ENCODE measurements around the gene LRP1B.
"Not testable (repeated sequence)": the region's sequence is repeated elsewhere in the genome, so short reads cannot be mapped to it uniquely, and the experiment has no call there.

LRP1B gene

DNA sequence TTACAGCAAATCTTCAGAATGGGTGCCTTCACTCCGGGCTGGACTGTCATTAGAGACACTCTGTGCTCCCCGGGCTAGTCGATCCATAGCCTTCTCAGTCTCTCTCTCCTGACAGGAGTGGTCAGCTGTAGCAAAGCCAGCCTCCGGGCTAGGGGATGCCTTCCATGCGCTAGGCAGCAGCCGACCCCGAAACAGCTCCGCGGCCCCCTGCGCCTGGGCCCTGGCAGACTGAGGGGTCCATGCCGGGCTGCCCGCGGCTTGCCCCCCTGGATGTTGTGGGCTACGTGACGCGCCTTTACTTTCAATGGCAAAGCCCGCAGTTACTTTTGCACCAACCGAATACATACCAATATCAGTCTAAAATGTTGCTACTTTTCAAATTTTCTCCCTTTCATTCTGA is 1447.2 kb downstream of the LRP1B start:
- no peak for DNase-seq (ENCODE audit: low read depth)

DNA sequence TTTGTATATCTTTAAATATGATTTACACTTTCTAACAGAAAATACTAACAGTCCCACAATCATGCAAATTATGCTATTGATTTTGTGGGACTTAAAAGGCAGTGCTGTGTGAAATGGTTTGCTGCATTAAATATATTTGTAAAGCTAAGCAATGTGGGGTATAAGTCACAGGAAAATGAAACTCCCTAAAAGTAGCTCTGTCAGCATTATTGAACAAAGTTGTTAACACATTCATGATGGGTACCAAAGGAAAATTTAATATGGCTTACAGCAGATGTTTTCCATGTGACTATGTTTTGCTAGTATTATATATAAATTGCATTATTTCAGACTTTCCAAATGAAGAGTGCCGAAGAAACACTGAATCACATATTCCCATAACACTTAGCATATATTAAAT is 1450.0 kb downstream of the LRP1B start:
- DNase-seq (ENCODE audit: low read depth): no peak

- no peak for DNase-seq (ENCODE audit: low read depth)
Observed at GRCh38 chr2:140679752-140680151, 1451.1 kb downstream of the LRP1B start.

DNA sequence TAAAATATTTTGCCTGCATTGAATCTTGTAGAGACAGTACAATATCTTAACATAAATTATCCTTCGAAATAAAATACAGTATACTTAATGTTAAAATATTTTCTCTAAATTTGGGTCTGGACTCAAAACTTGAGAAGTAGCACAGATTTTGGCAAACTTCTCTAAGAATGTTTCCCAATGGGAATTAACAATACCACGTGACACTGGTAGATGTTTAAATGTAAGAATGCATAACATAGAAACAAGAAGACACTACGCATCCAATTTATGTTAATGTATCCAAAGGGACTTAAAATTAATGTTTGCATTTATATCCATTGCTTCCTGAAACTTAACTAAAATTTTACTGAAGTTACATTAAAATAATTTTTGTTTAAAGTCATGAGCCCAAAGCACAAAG is 1460.9 kb downstream of the LRP1B start:
- DNase-seq (ENCODE audit: low read depth): no peak

DNA sequence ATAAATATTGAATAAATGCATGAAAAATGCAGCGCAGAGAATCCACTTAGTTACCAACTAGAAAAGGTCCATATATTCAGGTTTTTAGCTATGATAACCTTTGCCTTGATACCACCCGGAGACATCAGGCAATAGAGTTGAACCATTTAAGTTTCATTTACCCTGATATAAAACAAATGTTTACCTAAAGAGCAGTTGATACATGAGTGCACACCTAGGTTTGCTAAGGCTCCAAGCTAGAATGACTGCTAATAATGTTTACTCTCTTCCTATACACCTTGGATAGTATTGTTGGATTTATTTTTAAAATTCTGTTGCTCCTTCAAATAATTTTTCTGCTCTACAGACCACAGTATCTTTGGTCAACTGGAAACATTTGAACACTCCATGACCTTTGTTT is 1463.6 kb downstream of the LRP1B start:
- no peak for DNase-seq (ENCODE audit: low read depth)

GRCh38 chr2:140662504-140662903 is 1468.3 kb downstream of the LRP1B start:
- DNase-seq (ENCODE audit: low read depth): no peak

DNA sequence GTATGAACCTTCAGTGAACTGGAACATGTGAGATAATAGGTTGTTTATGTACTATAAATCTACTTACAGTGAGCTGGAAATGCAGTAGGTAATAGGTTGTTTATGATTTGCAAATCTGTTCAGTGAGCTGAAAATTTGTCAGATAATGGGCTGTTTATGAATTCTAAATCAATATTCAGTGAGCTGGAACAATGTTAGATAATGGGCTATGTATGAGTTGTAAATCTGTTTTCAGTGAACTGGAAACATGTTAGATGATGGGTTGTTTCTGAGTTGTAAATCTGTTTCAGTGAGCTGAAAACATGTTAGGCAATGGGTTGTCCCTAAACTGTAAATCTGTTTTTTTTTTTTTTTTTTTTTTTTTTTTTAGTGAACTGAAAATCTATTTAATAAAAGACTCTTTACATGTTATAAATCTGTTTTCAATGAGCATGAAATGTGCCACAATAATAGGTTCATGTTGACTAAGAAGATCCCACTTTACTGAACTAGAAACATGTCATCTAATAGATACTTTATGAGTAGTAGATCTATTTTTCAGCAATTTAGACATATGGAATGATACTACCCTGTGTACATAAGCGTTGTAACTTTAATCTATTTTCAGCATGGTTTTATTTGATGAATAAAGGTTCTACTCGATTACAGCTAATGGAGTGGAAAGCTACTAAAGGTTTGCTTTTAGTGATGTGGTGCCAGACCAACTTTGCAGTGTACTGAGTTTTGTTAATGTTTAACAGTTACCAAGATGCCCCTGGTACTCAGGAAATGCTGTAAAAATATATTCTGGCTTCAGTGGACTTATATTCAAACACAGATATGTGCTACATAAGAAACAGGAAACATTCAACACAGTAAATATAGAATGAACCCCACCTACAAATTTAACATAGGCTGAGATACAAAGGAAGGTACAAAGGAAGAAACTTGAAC is 1471.8 kb downstream of the LRP1B start:
- DNase-seq (ENCODE audit: low read depth): no peak

DNA sequence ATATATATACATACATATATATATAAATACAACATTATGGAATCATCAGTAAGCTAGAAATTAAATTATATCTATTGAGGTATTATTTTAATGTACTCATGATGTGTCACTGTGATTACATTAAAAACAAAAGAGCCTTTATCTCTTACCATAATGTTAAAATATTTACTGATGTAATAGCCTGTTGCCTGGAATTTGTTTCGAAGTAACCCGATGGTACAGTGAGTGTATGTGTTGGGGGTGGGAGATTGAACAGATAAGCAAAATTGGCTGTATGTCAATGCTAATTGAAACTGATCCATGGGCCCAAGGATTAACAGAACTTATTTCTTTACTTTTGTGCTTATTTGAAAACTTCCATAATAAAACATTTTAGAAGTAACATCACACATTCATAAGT is 1473.2 kb downstream of the LRP1B start:
- no peak for DNase-seq (ENCODE audit: low read depth)

DNA sequence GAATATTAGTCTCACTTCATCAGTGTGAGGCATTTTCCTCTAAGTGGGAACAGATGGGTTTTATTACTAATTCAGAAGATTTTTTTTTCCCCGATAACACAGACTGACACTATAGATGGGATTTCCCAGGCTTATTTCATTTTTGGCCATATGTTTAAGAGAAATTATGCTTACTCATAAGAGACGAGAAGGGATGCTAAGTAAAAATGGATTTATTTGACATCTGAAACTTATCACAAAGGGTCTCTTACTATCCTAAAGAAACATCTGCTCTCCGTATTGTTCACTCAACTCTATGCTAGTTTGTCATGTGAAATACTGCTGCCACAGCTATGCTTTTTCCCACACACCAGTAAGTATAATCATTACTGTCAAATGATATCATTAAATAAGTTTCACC is 1476.3 kb downstream of the LRP1B start:
- DNase-seq (ENCODE audit: low read depth): no peak

DNA sequence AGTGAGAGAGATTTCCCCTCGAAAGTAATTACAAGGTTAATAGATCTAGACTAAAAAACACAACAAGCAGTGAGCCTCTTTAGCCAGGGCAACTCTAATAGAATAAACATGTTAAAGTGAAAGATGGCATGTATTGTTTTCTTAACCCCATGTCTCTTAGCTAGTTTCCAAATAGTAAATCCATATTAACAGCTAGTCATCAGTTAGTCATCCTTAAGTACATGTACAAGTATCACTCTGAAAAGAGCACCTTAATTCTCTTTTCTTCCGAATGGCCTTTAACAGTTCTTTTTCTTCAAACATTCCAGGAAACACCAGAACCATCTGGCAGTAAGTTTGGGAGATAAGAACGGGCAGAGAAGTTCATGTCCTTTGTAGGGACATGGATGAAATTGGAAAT is 1480.0 kb downstream of the LRP1B start:
- DNase-seq (ENCODE audit: low read depth): peak; percentile 33

- not testable (repeated sequence) for DNase-seq (ENCODE audit: low read depth)
Observed at GRCh38 chr2:140650134-140650533, 1480.7 kb downstream of the LRP1B start.

DNA sequence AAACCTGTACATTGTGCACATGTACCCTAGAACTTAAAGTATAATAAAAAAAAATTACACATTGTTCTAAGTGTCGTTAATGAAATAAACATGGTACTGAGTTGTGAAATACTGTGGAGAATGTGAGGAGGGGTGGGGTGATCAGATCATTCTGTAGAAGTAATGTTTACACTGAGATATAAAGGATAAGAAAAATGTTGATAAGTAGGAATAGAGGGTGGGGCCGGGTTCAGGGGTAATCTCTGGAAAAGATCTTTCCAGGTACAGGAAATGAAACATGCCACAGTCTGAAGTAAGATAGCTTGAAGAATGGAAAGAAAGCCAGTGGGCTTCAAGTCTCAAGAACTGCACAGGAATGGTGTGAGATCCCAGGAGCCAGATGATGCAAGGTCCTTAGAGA is 1482.4 kb downstream of the LRP1B start:
- no peak for DNase-seq (ENCODE audit: low read depth)

GRCh38 chr2:140643761-140644187 is 1487.0 kb downstream of the LRP1B start:
- peak; percentile 40 for DNase-seq (ENCODE audit: low read depth)

DNA sequence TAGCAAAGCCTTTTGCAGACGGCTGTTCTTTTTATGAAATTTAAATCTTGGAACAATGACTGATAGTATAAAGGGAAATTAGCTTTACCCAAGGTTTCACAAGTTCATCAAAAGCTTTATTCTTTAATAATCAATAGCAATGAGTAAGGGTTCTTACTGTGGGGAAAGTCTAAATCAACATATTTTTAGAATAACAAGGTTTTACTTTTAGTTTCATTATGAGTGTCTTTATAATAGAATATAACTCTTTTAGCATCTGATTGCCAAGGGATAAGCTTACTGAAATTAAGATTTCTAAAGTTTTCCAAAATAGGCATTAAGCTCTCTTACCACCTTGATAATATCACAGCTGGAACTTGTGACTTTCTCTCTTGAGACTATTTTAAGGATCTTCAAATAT is 1489.7 kb downstream of the LRP1B start:
- no peak for DNase-seq (ENCODE audit: low read depth)

- no peak for DNase-seq (ENCODE audit: low read depth)
Observed at GRCh38 chr2:140639628-140640027, 1491.2 kb downstream of the LRP1B start.

DNA sequence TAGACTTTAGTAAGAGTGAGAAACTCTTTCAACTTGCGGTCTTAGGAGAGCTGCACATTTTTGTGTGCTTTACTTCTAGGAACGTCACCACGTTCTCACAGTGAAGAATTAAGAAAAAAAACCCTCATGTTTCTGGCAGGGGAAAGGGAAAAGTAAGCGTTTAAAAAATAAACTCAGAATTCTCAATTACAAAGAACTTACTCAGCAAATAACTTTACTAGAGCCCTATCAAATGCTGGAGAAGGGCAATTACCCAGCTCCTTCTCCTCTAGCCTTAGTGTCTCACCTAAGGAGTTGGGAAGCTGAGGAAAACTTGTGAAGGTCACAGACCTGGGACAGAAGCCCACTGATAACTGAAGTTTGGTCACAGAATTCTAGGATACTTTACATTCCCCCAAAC is 1500.3 kb downstream of the LRP1B start:
- DNase-seq (ENCODE audit: low read depth): no peak

DNA sequence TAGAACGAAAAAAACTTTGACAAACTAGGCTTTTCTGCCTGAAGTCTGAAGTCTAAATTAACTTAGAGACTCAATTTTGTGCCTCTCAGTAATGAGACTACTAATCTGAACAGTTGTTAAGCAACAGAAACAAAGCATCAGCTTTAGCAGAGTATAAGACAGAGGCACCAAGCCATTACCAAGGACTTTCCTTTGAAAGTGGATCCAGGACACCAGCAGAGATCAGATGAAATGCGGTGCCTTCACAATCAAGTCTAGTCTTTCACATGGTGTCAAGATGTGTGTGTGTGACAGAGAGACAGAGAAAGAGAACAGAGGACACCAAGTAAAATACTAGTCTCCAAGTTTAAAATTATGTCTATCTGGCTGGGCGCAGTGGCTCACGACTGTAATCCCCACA is 1502.9 kb downstream of the LRP1B start:
- no peak for DNase-seq (ENCODE audit: low read depth)

DNA sequence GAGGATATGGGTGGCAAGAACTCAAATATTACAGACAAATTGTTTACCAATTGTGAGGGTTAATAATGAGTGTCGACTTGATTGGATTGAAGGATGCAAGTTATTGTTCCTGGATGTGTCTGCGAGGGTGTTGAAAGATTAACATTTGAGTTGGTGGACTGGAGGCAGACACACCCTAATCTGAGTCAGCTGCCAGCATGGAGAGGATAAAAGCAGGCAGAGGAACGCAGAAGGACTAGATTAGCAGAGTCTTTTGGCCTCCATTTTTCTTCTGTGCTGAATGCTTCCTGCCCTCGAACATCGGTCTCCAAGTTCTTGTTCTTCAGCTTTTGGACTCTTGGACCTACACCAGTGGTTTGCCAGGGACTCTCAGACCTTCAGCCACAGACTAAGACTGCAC is 1503.7 kb downstream of the LRP1B start:
- DNase-seq (ENCODE audit: low read depth): no peak

- DNase-seq (ENCODE audit: low read depth): no peak
Observed at GRCh38 chr2:140624200-140624599, 1506.6 kb downstream of the LRP1B start.

GRCh38 chr2:140621583-140622362 is 1509.0 kb downstream of the LRP1B start:
- DNase-seq (ENCODE audit: low read depth): no peak

- no peak for DNase-seq (ENCODE audit: low read depth)
Observed at GRCh38 chr2:140604788-140605187, 1526.0 kb downstream of the LRP1B start.

DNA sequence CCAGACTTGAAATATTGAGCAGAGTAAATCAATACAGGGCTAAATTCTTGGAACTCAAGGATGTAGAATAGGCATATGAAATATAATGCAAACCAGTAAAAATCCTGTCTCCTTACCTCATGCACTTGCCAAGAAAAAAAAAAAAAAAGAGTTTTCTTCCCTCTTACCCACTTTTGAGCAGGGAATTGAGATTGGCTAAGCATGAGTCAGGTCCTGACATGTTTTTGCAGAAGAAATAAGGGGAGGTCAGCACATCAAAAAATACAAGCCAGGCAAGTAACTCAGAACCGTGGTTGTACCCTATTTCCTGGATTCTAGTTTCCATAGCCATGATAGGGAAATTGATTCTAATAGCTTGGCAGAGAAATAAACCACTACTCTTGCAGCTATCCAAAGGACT is 1526.7 kb downstream of the LRP1B start:
- peak; percentile 26 for DNase-seq (ENCODE audit: low read depth)

DNA sequence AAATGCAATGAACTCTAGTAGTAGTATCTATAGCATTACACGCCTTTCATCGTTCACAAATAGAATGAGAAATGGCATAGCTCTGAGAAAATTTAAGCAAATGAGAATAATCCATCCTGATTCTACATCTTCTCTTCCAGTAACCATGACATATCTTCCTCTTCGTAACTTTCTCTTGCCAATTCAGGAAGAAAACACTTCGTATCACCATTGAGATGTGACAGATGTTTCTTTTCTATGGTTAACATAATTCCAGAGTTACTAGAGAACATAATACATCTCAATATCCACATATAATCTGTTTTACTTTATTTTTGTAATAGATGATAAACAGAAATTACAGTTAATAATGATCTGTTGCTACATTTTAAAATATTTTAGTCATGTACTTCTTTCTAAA is 1527.4 kb downstream of the LRP1B start:
- no peak for DNase-seq (ENCODE audit: low read depth)

Measured in fibroblast of the conjunctiva (primary cell).